K562 (cell line): ENCODE results near the gene GABPB1. TPM values are rescaled to one million over a fixed set of nuclear protein-coding genes. Genes with fewer than 3 reads are reported as not detected.

Experiments used
- ATAC-seq: fragments of 200-7000 bp; cut with Tn5 transposase; 3 replicates; pipeline ENCODE4 v1.9.1; 2020; ENCODE audit warnings: moderate library complexity
- BruUV-seq: library from RNA; stranded (reverse); fragments of 400-500 nt; replicated peaks from 2 replicates; lab custom pipeline; 2021; lab: Mats Ljungman, UMichigan
- CTCF ChIA-PET: fragments of 300-600 bp; formaldehyde crosslinking; extraction: SDS; loops from one replicate; lab custom pipeline; 2021; ENCODE audit warnings: low intra/inter-chr PET ratio; lab: Yijun Ruan, JAX
- POLR2A ChIA-PET: fragments of 300-600, 350-650 bp; sonication (Branson Sonifier 250); formaldehyde crosslinking; extraction: SDS; loops from one replicate; lab custom pipeline; 2021; ENCODE audit warnings: antibody characterized with exemption, inconsistent platforms; lab: Yijun Ruan, JAX
- DNase-seq, 4 experiments: peaks; one replicate each; pipeline versions ENCODE4 v3.0.0 to v3.0.0-alpha.2; 2011 to 2018; ENCODE audit warnings: low spot score in 3 of 4, mixed read lengths in 3 of 4; ENCODE audit errors: extremely low read depth in 1 of 4
- FAIRE-seq: peaks from 2 replicates; lab custom pipeline; 2011; peaks lifted over from hg19 to GRCh38; lab: Jason Lieb, UNC
- H2AFZ ChIP-seq: 2 replicates; pipeline ENCODE4 v1.6.0; 2011; ENCODE audit warnings: low read depth, low read length, control low read depth, inconsistent platforms
- H3K27ac ChIP-seq: fragments of 200-600 bp; 3 replicates; pipeline ENCODE4 v1.8.0; 2011; ENCODE audit warnings: low read depth, mild to moderate bottlenecking, control low read depth, inconsistent platforms, low read length, moderate library complexity, mixed read lengths; ENCODE audit errors: extremely low read depth
- H3K27me3 ChIP-seq, 2 experiments: fragments of 300-600 bp in 1 of 2; 2 replicates in 1 of 2; 3 replicates in 1 of 2; pipeline versions ENCODE4 v1.6.0 to v1.8.0; 2011; ENCODE audit warnings: inconsistent platforms in 2 of 2, low read length in 2 of 2, mild to moderate bottlenecking in 1 of 2, mixed read lengths in 1 of 2, moderate library complexity in 1 of 2; ENCODE audit not compliant: control insufficient read depth in 2 of 2, insufficient read depth in 2 of 2
- H3K36me3 ChIP-seq: fragments of 300-600 bp; 3 replicates; pipeline ENCODE4 v1.8.0; 2011; ENCODE audit warnings: mild to moderate bottlenecking, low read length, inconsistent platforms; ENCODE audit not compliant: control insufficient read depth, insufficient read depth
- H3K4me1 ChIP-seq, 2 experiments: fragments of 200-600 bp in 1 of 2; replicated peaks in 1 of 2; 2 replicates in 1 of 2; 3 replicates in 1 of 2; pipeline versions ENCODE4 v1.5.1 to v1.8.0; 2011; ENCODE audit warnings: inconsistent platforms in 2 of 2, low read length in 2 of 2, mild to moderate bottlenecking in 1 of 2, mixed read lengths in 1 of 2, moderate library complexity in 1 of 2; ENCODE audit not compliant: control insufficient read depth in 2 of 2, insufficient read depth in 2 of 2
- H3K4me2 ChIP-seq: 2 replicates; pipeline ENCODE4 v1.6.1; 2011; ENCODE audit warnings: low read length, control low read depth, inconsistent platforms, mixed read lengths; ENCODE audit not compliant: insufficient read depth
- H3K4me3 ChIP-seq: fragments of 200-600 bp; sonication (generic), shearing (Covaris generic); 2 replicates; pipeline ENCODE4 v1.5.1; 2016; ENCODE audit warnings: control low read depth, inconsistent platforms
- H3K79me2 ChIP-seq: fragments of 200-600 bp; 3 replicates; pipeline ENCODE4 v1.8.0; 2011; ENCODE audit warnings: low read length, inconsistent platforms; ENCODE audit not compliant: control insufficient read depth, insufficient read depth
- H3K9ac ChIP-seq, 2 experiments: 2 replicates each; pipeline versions ENCODE4 v1.6.0 to v1.6.1; 2011; ENCODE audit warnings: low read depth in 2 of 2, low read length in 2 of 2, control low read depth in 1 of 2, inconsistent platforms in 1 of 2, mild to moderate bottlenecking in 1 of 2, mixed read lengths in 1 of 2; ENCODE audit not compliant: insufficient read depth in 1 of 2
- H3K9me1 ChIP-seq: one replicate; pipeline ENCODE4 v1.6.0; 2011; ENCODE audit warnings: inconsistent platforms, mild to moderate bottlenecking, low read length, moderate library complexity; ENCODE audit not compliant: control insufficient read depth, insufficient read depth
- H3K9me3 ChIP-seq: replicated peaks from 2 replicates; pipeline ENCODE4 v1.5.1; 2011; ENCODE audit warnings: low read depth, low read length, inconsistent platforms; ENCODE audit not compliant: control insufficient read depth, insufficient read depth
- H4K20me1 ChIP-seq: replicated peaks from 2 replicates; pipeline ENCODE4 v1.6.1; 2011; ENCODE audit warnings: low read length, inconsistent platforms, mixed read lengths; ENCODE audit not compliant: control insufficient read depth, insufficient read depth
- CCNT2 ChIP-seq: IDR thresholded peaks from 2 replicates; pipeline ENCODE4 v1.6.1; 2011; ENCODE audit warnings: borderline replicate concordance, low read depth, mild to moderate bottlenecking, moderate library complexity, mixed read lengths, low read length; ENCODE audit not compliant: insufficient read length; ENCODE audit errors: extremely low read depth
- COPS2 ChIP-seq: fragments of 450-650 bp; conservative IDR thresholded peaks from 2 replicates; pipeline ENCODE4 v1.6.1; 2016; ENCODE audit warnings: mild to moderate bottlenecking, moderate library complexity
- HIVEP1 ChIP-seq: fragments of 250-450 bp; sonication (Bioruptor Pico); IDR thresholded peaks from 2 replicates; pipeline ENCODE4 v1.4.0; 2020; ENCODE audit warnings: mild to moderate bottlenecking
- NCOA1 ChIP-seq: fragments of 450-650 bp; IDR thresholded peaks from 2 replicates; pipeline ENCODE4 v1.6.1; 2016; ENCODE audit warnings: low read depth
- NFRKB ChIP-seq: fragments of 450-650 bp; IDR thresholded peaks from 2 replicates; pipeline ENCODE4 v1.6.1; 2016; ENCODE audit warnings: low read depth
- NFXL1 ChIP-seq: fragments of 450-650 bp; formaldehyde crosslinking; IDR thresholded peaks from 2 replicates; pipeline ENCODE4 v1.4.0; 2021; ENCODE audit warnings: mild to moderate bottlenecking
- SMARCE1 ChIP-seq: fragments of 450-650 bp; IDR thresholded peaks from 2 replicates; pipeline ENCODE4 v1.7.1; 2016; ENCODE audit warnings: mild to moderate bottlenecking
- ZNF282 ChIP-seq: sonication (generic); formaldehyde crosslinking; IDR thresholded peaks from 2 replicates; pipeline ENCODE4 v1.8.1; 2023; ENCODE audit warnings: missing genetic modification reagents
- ZNF431 ChIP-seq: sonication (generic); formaldehyde crosslinking; IDR thresholded peaks from 2 replicates; pipeline ENCODE4 v1.8.0; 2022; ENCODE audit warnings: mild to moderate bottlenecking, missing genetic modification reagents
- WGBS: fragments of 100-300 bp; shearing (Covaris generic); methylation state at CpG from one replicate; pipeline ENCODE4 v1.1.6; 2016; ENCODE audit warnings: low coverage, mixed read lengths; ENCODE audit not compliant: insufficient coverage; ENCODE audit errors: missing lambda C conversion rate; 5-methylcytosine and 5-hydroxymethylcytosine counted together
- in situ Hi-C: fragments of 300-500 bp; cut with MboI; formaldehyde crosslinking; loops from 4 replicates; pipeline ENCODE4 v1.15.0; 2018; ENCODE audit warnings: inconsistent platforms, mixed read lengths
- intact Hi-C: fragments of 100-400 bp; cut with micrococcal nuclease; formaldehyde crosslinking; loops from 2 replicates; pipeline ENCODE4 v1.14.2; 2022
- polyA plus RNA-seq, 8 experiments: library from polyadenylated mRNA; depleted of rRNA in 4 of 8; stranded (reverse) in 5 of 8; unstranded in 3 of 8; fragments of >200 nt; fragmentation: Nextera tagmentation in 2 of 8; fragmentation: Illumina TruSeq in 1 of 8; extraction: Ambion mirVana in 2 of 8; extraction: Trizol in 1 of 8; gene quantifications; 2 replicates each; pipeline versions ENCODE4 v1.2.1 to v1.2.3, GENCODE V29; 2011 to 2014; ENCODE audit warnings: inconsistent platforms in 1 of 8, missing spikeins in 1 of 8
- total RNA-seq, 7 experiments: library from RNA; depleted of rRNA in 6 of 7; stranded (reverse); fragments of >200 nt in 6 of 7; fragmentation: Illumina TruSeq in 2 of 7; extraction: Trizol in 2 of 7; gene quantifications; 2 replicates each; pipeline versions ENCODE4 v1.2.1 to v1.2.3, GENCODE V29; 2011 to 2021; ENCODE audit warnings: low replicate concordance in 1 of 7
- TF ChIP-seq, protein P1 (sequence below): fragments of 450-650 bp; IDR thresholded peaks from 2 replicates; pipeline ENCODE4 v1.6.1; 2016; ENCODE audit warnings: mild to moderate bottlenecking

GABPB1 gene
- total and polyA plus RNA-seq, 9 of the 15 experiments (the other 6 are each of a cell fraction or from before 2014, with no cell fraction given) = 11.8 to 42.3 (median 33.2) TPM

DNA sequence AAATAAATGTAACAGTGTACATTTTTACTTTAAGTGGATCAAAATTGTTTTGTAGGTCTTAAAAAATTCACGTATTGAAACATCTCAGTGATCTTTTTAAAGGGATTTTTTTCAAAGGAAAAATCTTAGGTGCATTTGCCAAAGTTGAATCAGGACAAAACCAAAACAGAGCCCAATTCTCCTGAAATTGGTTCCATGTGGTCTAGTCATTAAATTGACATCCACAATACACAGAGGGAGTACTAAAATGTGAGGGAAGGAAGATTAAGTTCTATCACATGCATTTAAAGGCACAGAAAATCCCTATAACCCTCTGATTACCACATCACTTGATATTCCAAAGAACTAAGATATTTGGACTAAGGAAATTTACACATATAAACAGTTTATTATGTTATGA, 50.2 kb downstream of the GABPB1 start:
- Histone ChIP-seq H3K27me3 (no peaks in the 10 kb centered on the region), H3K4me3 (no peak overlapping the region), H3K36me3 (peaks cover 60% of the 10 kb centered on the region), H3K9me3 (peaks cover 10% of the 10 kb centered on the region), H3K4me1 (no peaks in the 10 kb centered on the region), H3K4me2 (no peak overlapping the region), H3K9me1 (no peaks in the 10 kb centered on the region), H3K27ac (no peak overlapping the region), H3K9ac (no peak overlapping the region), H2AFZ (no peak overlapping the region), H4K20me1 (no peaks in the 10 kb centered on the region), H3K79me2 (no peaks in the 10 kb centered on the region)
- ATAC-seq (no peak), FAIRE-seq (no peak), DNase-seq (no peak)
- in situ Hi-C loops (loop anchor here (25.0 kb wide), 1 partner anchor 418 kb away; no protein-coding TSS in a partner anchor), intact Hi-C loops (no loop called here)
- POLR2A ChIA-PET = no interaction called here
- CTCF ChIA-PET = no interaction called here
- TF ChIP-seq ZNF431 (CRISPR knock-in tag) (no peak), HIVEP1 (CRISPR knock-in tag) (no peak), CCNT2 (no peak), NCOA1 (no peak), ZNF282 (no peak), NFXL1 (no peak), COPS2 (no peak), SMARCE1 (no peak), NFRKB (no peak)
- TF ChIP-seq, protein P1, sequence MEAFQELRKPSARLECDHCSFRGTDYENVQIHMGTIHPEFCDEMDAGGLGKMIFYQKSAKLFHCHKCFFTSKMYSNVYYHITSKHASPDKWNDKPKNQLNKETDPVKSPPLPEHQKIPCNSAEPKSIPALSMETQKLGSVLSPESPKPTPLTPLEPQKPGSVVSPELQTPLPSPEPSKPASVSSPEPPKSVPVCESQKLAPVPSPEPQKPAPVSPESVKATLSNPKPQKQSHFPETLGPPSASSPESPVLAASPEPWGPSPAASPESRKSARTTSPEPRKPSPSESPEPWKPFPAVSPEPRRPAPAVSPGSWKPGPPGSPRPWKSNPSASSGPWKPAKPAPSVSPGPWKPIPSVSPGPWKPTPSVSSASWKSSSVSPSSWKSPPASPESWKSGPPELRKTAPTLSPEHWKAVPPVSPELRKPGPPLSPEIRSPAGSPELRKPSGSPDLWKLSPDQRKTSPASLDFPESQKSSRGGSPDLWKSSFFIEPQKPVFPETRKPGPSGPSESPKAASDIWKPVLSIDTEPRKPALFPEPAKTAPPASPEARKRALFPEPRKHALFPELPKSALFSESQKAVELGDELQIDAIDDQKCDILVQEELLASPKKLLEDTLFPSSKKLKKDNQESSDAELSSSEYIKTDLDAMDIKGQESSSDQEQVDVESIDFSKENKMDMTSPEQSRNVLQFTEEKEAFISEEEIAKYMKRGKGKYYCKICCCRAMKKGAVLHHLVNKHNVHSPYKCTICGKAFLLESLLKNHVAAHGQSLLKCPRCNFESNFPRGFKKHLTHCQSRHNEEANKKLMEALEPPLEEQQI = no peak
- 61% methylated on average over 1 of the region's 1 CpG for WGBS
- BruUV-seq = no TSS peak
